ENCODE data around the gene KRTAP15-1. TPM values are rescaled to one million over a fixed set of nuclear protein-coding genes. Genes with fewer than 3 reads are reported as not detected.
A peak's percentile ranks its signal among the peaks of the same experiment; 100 is the strongest.

KRTAP15-1 gene
- total RNA-seq, 1 experiment from 2014 or later, result not detected

DNA sequence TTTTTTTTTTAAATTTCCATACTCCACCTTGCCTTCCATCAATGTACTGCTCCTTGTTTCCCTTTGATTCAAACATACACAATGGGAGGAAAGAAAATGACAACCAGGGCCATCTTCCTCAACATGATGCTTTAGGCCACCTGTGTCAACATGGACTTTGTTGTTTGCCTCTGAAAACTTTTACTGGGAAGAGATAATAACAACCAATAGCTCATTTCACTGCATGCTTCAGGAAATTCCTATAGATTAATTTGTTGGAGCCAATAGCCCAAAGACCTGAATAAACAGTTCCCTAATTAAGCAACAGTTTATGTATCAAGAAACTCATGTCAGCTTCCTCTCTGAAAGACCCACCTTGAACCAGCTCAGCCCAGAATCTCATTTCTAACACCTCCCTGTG is 3.2 kb downstream of the KRTAP15-1 start:
- Histone ChIP-seq H4K5ac (ENCODE audit: insufficient read length, low read depth, low read length) (no peak overlapping the region), H2BK20ac (ENCODE audit: low read depth, low read length, poor library complexity, severe bottlenecking) (no peak overlapping the region), H3K79me1 (ENCODE audit: insufficient read depth, low read depth, low read length, poor library complexity, severe bottlenecking) (no peaks in the 10 kb centered on the region), H3K9me3 (ENCODE audit: control insufficient read depth, low read depth, low read length) (no peaks in the 10 kb centered on the region), H3K4me1 (ENCODE audit: insufficient read depth, low read length) (peaks cover 3% of the 10 kb centered on the region; the same call in 1 of the 2 replicates), H2AFZ (ENCODE audit: low read length) (no peak overlapping the region), H3K56ac (ENCODE audit: insufficient read length, low read depth, low read length) (no peak overlapping the region), H2BK12ac (ENCODE audit: insufficient read length, low read depth, low read length) (no peak overlapping the region), H3K23me2 (ENCODE audit: insufficient read length, low read depth, low read length, poor library complexity, severe bottlenecking) (no peaks in the 10 kb centered on the region), H4K20me1 (ENCODE audit: control insufficient read depth, insufficient read depth, insufficient read length) (no peaks in the 10 kb centered on the region), H3K4me2 (ENCODE audit: insufficient read depth, insufficient read length, low read length) (no peak overlapping the region), H2BK5ac (ENCODE audit: insufficient read length, low read length) (no peak overlapping the region), H3K23ac (ENCODE audit: insufficient read length, low read depth, low read length) (no peak overlapping the region), H3K27ac (ENCODE audit: insufficient read length, low read depth, low read length) (no peak overlapping the region), H3K18ac (ENCODE audit: insufficient read length, low read depth, low read length) (no peak overlapping the region), H3K27me3 (ENCODE audit: insufficient read depth, low read length) (no peaks in the 10 kb centered on the region), H2AK5ac (ENCODE audit: insufficient read length, low read length) (no peak overlapping the region), H4K8ac (replicated peaks; ENCODE audit: insufficient read length, low read depth, low read length) (no peak overlapping the region), H3K14ac (ENCODE audit: insufficient read depth, low read length) (no peak overlapping the region), H3K9ac (ENCODE audit: extremely low read depth, insufficient read length, low read length) (no peak overlapping the region), H4K91ac (ENCODE audit: insufficient read length, low read depth, low read length) (no peak overlapping the region), H3K4ac (ENCODE audit: low read depth, low read length) (no peak overlapping the region), H2BK120ac (ENCODE audit: low read depth, low read length, poor library complexity, severe bottlenecking) (no peak overlapping the region), H3K79me2 (ENCODE audit: insufficient read depth, low read length) (no peaks in the 10 kb centered on the region), H2BK15ac (ENCODE audit: low read depth, low read length) (no peak overlapping the region), H3T11ph (ENCODE audit: low read length) (no peak overlapping the region)
- H3K27ac Mint-ChIP-seq, result peak overlapping the region in 1 of 3 experiments; percentile 24; a peak in 1 of 7 replicates
- TF ChIP-seq, protein P1, sequence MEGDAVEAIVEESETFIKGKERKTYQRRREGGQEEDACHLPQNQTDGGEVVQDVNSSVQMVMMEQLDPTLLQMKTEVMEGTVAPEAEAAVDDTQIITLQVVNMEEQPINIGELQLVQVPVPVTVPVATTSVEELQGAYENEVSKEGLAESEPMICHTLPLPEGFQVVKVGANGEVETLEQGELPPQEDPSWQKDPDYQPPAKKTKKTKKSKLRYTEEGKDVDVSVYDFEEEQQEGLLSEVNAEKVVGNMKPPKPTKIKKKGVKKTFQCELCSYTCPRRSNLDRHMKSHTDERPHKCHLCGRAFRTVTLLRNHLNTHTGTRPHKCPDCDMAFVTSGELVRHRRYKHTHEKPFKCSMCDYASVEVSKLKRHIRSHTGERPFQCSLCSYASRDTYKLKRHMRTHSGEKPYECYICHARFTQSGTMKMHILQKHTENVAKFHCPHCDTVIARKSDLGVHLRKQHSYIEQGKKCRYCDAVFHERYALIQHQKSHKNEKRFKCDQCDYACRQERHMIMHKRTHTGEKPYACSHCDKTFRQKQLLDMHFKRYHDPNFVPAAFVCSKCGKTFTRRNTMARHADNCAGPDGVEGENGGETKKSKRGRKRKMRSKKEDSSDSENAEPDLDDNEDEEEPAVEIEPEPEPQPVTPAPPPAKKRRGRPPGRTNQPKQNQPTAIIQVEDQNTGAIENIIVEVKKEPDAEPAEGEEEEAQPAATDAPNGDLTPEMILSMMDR (conservative IDR thresholded peaks at IDR 0.05), result no peak
- H3K9me3 Mint-ChIP-seq, result no peaks in the 10 kb centered on the region
- H3K4me1 Mint-ChIP-seq, result peaks cover 17 to 26% of the 10 kb centered on the region in 2 experiments
- H3K27me3 Mint-ChIP-seq (ENCODE audit: low read depth), result no peaks in the 10 kb centered on the region
- peaks cover 0 to 4% (median 0%) of the 10 kb centered on the region in 3 experiments; a peak in 1 of 7 replicates for H3K36me3 Mint-ChIP-seq (ENCODE audit: insufficient read depth in 1 of 3, low read depth in 3 of 3)
- no peak for DNase-seq
- no peak overlapping the region for H3K4me3 Mint-ChIP-seq

All from H9 (cell line).